Lower leg skin (tissue), 3 donors: ENCODE measurements around the gene IFI6.

Experiments used
- POLR2A ChIP-seq, 2 donors: fragments of 450-650 bp; IDR thresholded peaks; one replicate each; pipeline ENCODE4 v1.6.1; 2016 to 2017; ENCODE audit warnings: antibody characterized with exemption in 2 of 2, mild to moderate bottlenecking in 1 of 2, moderate library complexity in 1 of 2
- TF ChIP-seq, protein P1 (sequence below), 3 donors: fragments of 450-650 bp; IDR thresholded peaks; one replicate each; pipeline ENCODE4 v1.5.1; 2016; ENCODE audit warnings: antibody characterized with exemption in 3 of 3, mild to moderate bottlenecking in 3 of 3, moderate library complexity in 2 of 3

GRCh38 chr1:27687906-27688305 lies 15.9 kb upstream of the IFI6 start:
- TF ChIP-seq, protein P1, sequence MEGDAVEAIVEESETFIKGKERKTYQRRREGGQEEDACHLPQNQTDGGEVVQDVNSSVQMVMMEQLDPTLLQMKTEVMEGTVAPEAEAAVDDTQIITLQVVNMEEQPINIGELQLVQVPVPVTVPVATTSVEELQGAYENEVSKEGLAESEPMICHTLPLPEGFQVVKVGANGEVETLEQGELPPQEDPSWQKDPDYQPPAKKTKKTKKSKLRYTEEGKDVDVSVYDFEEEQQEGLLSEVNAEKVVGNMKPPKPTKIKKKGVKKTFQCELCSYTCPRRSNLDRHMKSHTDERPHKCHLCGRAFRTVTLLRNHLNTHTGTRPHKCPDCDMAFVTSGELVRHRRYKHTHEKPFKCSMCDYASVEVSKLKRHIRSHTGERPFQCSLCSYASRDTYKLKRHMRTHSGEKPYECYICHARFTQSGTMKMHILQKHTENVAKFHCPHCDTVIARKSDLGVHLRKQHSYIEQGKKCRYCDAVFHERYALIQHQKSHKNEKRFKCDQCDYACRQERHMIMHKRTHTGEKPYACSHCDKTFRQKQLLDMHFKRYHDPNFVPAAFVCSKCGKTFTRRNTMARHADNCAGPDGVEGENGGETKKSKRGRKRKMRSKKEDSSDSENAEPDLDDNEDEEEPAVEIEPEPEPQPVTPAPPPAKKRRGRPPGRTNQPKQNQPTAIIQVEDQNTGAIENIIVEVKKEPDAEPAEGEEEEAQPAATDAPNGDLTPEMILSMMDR (IDR thresholded peaks at IDR 0.05) = no peak
- no peak for TF ChIP-seq POLR2A (IDR thresholded peaks at IDR 0.05)
